Chondrocyte (in vitro differentiated cells): Measurements from ENCODE around the gene CAPN5. TPM values are rescaled to one million over a fixed set of nuclear protein-coding genes. Genes with fewer than 3 reads are reported as not detected.

ENCODE experiments used
- DNase-seq: peaks from one replicate; pipeline ENCODE4 v3.0.0; 2021; ENCODE audit warnings: mixed read lengths, low spot score
- H3K27ac Mint-ChIP-seq: one replicate; pipeline ENCODE4 v1.8.0; 2021; ENCODE audit warnings: mild to moderate bottlenecking, moderate library complexity, mixed read lengths; ENCODE audit not compliant: unreplicated experiment
- H3K27me3 Mint-ChIP-seq: 2 replicates; pipeline ENCODE4 v1.8.0; 2021; ENCODE audit warnings: low read depth, mixed read lengths
- H3K36me3 Mint-ChIP-seq: 2 replicates; pipeline ENCODE4 v1.8.0; 2021; ENCODE audit warnings: low read depth, mixed read lengths
- H3K4me1 Mint-ChIP-seq: 2 replicates; pipeline ENCODE4 v1.8.0; 2021; ENCODE audit warnings: low read depth, mild to moderate bottlenecking, mixed read lengths
- H3K4me3 Mint-ChIP-seq: one replicate; pipeline ENCODE4 v1.8.0; 2021; ENCODE audit warnings: mild to moderate bottlenecking, moderate library complexity, mixed read lengths; ENCODE audit not compliant: unreplicated experiment
- H3K9me3 Mint-ChIP-seq: 2 replicates; pipeline ENCODE4 v1.8.0; 2021; ENCODE audit warnings: low read depth, mixed read lengths
- CTCF ChIP-seq: fragments of 200-600 bp; sonication (generic); IDR thresholded peaks from 2 replicates; pipeline ENCODE4 v1.5.0; 2021; ENCODE audit warnings: antibody characterized with exemption, mild to moderate bottlenecking, moderate library complexity
- total RNA-seq: library from RNA; stranded (reverse); gene quantifications from 3 replicates; pipeline ENCODE4 v1.2.1, GENCODE V29; 2021

Gene CAPN5
- total RNA-seq, 1 donor from 2014 or later = 11.9 TPM

- Mint-ChIP-seq H3K4me3 (no peak overlapping the region), H3K27me3 (no peaks in the 10 kb centered on the region), H3K9me3 (peaks cover 10% of the 10 kb centered on the region), H3K36me3 (peaks cover 2% of the 10 kb centered on the region), H3K4me1 (peaks cover 27% of the 10 kb centered on the region), H3K27ac (peak overlapping the region; percentile 12)
- TF ChIP-seq CTCF = no peak
- no peak for DNase-seq
These were observed 8.7 kb downstream of the CAPN5 start for GRCh38 chr11:77075425-77075905.

GRCh38 chr11:77079666-77080065 is 12.9 kb downstream of the CAPN5 start:
- Mint-ChIP-seq H3K4me3 (no peak overlapping the region), H3K27me3 (no peaks in the 10 kb centered on the region), H3K4me1 (peaks cover 3% of the 10 kb centered on the region), H3K9me3 (peaks cover 10% of the 10 kb centered on the region), H3K27ac (no peak overlapping the region), H3K36me3 (peaks cover 2% of the 10 kb centered on the region)
- no peak for DNase-seq
- TF ChIP-seq CTCF = no peak

GRCh38 chr11:77080643-77081210 is 14.0 kb downstream of the CAPN5 start:
- peaks cover 3% of the 10 kb centered on the region for H3K4me1 Mint-ChIP-seq
- no peak overlapping the region for H3K4me3 Mint-ChIP-seq
- H3K9me3 Mint-ChIP-seq = peaks cover 10% of the 10 kb centered on the region
- DNase-seq = no peak
- TF ChIP-seq CTCF = no peak
- H3K36me3 Mint-ChIP-seq = peaks cover 2% of the 10 kb centered on the region
- H3K27ac Mint-ChIP-seq = no peak overlapping the region
- no peaks in the 10 kb centered on the region for H3K27me3 Mint-ChIP-seq

- peaks cover 3% of the 10 kb centered on the region for H3K4me1 Mint-ChIP-seq
- H3K9me3 Mint-ChIP-seq = peaks cover 10% of the 10 kb centered on the region
- no peak overlapping the region for H3K27ac Mint-ChIP-seq
- peaks cover 2% of the 10 kb centered on the region for H3K36me3 Mint-ChIP-seq
- no peak overlapping the region for H3K4me3 Mint-ChIP-seq
- peak; percentile 76 for DNase-seq
- no peaks in the 10 kb centered on the region for H3K27me3 Mint-ChIP-seq
- TF ChIP-seq CTCF = no peak
These were observed 14.6 kb downstream of the CAPN5 start for GRCh38 chr11:77081381-77081851.

- Mint-ChIP-seq H3K27ac (peak overlapping the region; percentile 49), H3K4me3 (no peak overlapping the region)
These were observed 15.4 kb downstream of the CAPN5 start for GRCh38 chr11:77081976-77082836.

More at GRCh38 chr11:77081976-77082836, 15.4 kb downstream of the CAPN5 start:
- peak; percentile 62 for DNase-seq
- TF ChIP-seq CTCF = no peak
- peaks cover 2% of the 10 kb centered on the region for H3K36me3 Mint-ChIP-seq
- H3K9me3 Mint-ChIP-seq = peaks cover 10% of the 10 kb centered on the region
- no peaks in the 10 kb centered on the region for H3K27me3 Mint-ChIP-seq
- peaks cover 3% of the 10 kb centered on the region for H3K4me1 Mint-ChIP-seq
